BE2C (cell line): ENCODE measurements around the gene DHFR2. TPM values are rescaled to one million over a fixed set of nuclear protein-coding genes. Genes with fewer than 3 reads are reported as not detected.
"Not testable (repeated sequence)": the region's sequence is repeated elsewhere in the genome, so short reads cannot be mapped to it uniquely, and the experiment has no call there.

Experiments used
- DNase-seq: peaks from one replicate; pipeline ENCODE4 v3.0.0-alpha.2; 2020
- H3K27me3 ChIP-seq: fragments of 250-450 bp; sonication (Bioruptor Pico); 2 replicates; pipeline ENCODE4 v1.5.1; 2020; ENCODE audit warnings: mild to moderate bottlenecking
- H3K36me3 ChIP-seq: fragments of 250-450 bp; sonication (Bioruptor Pico); 2 replicates; pipeline ENCODE4 v1.5.1; 2020; ENCODE audit warnings: mild to moderate bottlenecking
- H3K4me1 ChIP-seq: fragments of 250-450 bp; sonication (Bioruptor Pico); 2 replicates; pipeline ENCODE4 v1.5.1; 2020
- H3K4me3 ChIP-seq: 2 replicates; pipeline ENCODE4 v1.5.1; 2011; ENCODE audit warnings: low read depth, low read length
- H3K9me3 ChIP-seq: fragments of 250-450 bp; sonication (Bioruptor Pico); 2 replicates; pipeline ENCODE4 v1.5.1; 2020
- CTCF ChIP-seq: IDR thresholded peaks from 2 replicates; pipeline ENCODE4 v1.5.1; 2012; ENCODE audit warnings: mild to moderate bottlenecking, low read depth, low read length
- polyA plus RNA-seq: library from polyadenylated mRNA; unstranded; fragments of >200 nt; gene quantifications from one replicate; pipeline ENCODE4 v1.2.1, GENCODE V29; 2012; ENCODE audit warnings: low read depth, missing spikeins; ENCODE audit not compliant: insufficient read length, insufficient read depth

Gene DHFR2
- polyA plus RNA-seq, result 7.8 TPM

GRCh38 chr3:94062513-94063404, at the start of gene DHFR2, which contains the start of gene NSUN3:
Gene DHFR2 (minus strand): TSS chr3:94062916. CDS start chr3:94061511, 1,405 bp downstream.
Gene NSUN3 (plus strand): TSS chr3:94063061. CDS start chr3:94063127, 66 bp downstream.
- no peak for TF ChIP-seq CTCF
- H3K9me3 ChIP-seq, result no peaks in the 10 kb centered on the region
- no peaks in the 10 kb centered on the region for H3K27me3 ChIP-seq
- peaks cover 6% of the 10 kb centered on the region; the same call in 1 of the 2 replicates for H3K36me3 ChIP-seq
- peaks cover 3% of the 10 kb centered on the region; the same call in 1 of the 2 replicates for H3K4me1 ChIP-seq
- peak; percentile 96 for DNase-seq
- peak within 1 kb of the TSS; percentile 81 for H3K4me3 ChIP-seq

GRCh38 chr3:94110854-94111253, 48.1 kb upstream of the DHFR2 start:
- Histone ChIP-seq H3K36me3 (peaks cover 3% of the 10 kb centered on the region; the same call in 1 of the 2 replicates), H3K4me3 (no peak overlapping the region), H3K9me3 (no peaks in the 10 kb centered on the region), H3K27me3 (no peaks in the 10 kb centered on the region), H3K4me1 (peaks cover 20% of the 10 kb centered on the region)
- DNase-seq, result no peak
- TF ChIP-seq CTCF, result no peak

DNA sequence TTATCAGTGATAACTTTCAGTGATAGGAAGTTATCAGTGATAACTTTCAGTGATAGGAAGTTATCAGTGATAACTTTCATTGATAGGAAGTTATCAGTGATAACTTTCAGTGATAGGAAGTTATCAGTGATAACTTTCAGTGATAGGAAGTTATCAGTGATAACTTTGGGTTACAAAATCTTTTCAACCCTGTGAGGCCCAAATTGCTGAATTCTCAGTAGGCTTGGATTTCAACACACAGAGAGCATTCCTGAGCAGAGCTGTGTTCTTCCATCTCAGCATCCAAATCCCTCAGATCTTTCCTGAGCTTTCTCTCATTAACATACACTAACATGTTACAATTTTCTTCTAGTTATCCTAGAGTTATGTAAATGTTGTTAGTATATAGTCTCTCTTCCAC, 47.5 kb upstream of the DHFR2 start:
- not testable (repeated sequence) for DNase-seq, H3K4me3 ChIP-seq, H3K9me3 ChIP-seq, H3K27me3 ChIP-seq, H3K36me3 ChIP-seq
- H3K4me1 ChIP-seq, result peaks cover 19% of the 10 kb centered on the region

DNA sequence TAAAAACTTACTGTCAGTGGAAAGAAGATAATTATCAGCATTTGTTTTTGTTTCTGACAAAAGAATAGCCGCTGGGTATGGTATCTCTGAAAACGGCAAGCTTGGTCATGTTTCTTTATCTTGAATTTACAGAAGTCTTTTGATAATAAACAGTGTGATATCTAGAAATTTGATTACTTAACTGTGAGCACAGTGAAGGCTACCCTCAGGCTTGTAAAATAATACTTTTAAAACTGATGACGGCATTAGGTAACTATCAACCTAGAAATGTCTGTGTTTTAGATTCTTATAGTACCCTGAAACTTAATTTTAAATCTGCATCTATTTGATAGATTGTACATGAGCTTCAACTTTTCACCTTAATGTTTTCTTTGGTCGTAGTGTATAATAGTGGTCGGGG, 43.6 kb upstream of the DHFR2 start:
- no peak for TF ChIP-seq CTCF
- no peak overlapping the region for H3K4me3 ChIP-seq
- peaks cover 7% of the 10 kb centered on the region for H3K4me1 ChIP-seq
- H3K27me3 ChIP-seq, result no peaks in the 10 kb centered on the region
- no peak for DNase-seq
- no peaks in the 10 kb centered on the region for H3K9me3 ChIP-seq
- H3K36me3 ChIP-seq, result no peaks in the 10 kb centered on the region

DNA sequence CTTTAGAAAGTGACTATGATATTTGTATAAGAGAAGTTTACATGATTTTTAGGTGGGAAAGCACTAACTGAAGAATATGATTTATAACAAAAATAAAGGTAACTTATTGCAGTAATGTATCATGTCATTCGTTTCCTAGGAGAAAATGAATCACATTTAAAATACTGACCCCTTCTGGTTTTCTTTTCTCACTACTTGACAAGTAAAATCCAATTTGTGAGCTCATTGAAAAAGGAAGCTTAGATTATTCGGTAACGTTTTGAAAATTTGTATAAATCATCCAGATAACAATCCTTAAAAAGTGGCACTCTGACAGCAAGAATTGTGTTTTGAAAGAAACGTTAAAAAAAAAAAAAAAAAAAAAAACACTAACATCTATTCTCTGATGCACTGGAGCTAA, 39.1 kb upstream of the DHFR2 start:
- Histone ChIP-seq H3K4me1 (peaks cover 7% of the 10 kb centered on the region), H3K36me3 (peaks cover 5% of the 10 kb centered on the region), H3K27me3 (no peaks in the 10 kb centered on the region), H3K4me3 (no peak overlapping the region), H3K9me3 (no peaks in the 10 kb centered on the region)
- peak; percentile 23; the same call in 1 of the 2 replicates for TF ChIP-seq CTCF
- no peak for DNase-seq

DNA sequence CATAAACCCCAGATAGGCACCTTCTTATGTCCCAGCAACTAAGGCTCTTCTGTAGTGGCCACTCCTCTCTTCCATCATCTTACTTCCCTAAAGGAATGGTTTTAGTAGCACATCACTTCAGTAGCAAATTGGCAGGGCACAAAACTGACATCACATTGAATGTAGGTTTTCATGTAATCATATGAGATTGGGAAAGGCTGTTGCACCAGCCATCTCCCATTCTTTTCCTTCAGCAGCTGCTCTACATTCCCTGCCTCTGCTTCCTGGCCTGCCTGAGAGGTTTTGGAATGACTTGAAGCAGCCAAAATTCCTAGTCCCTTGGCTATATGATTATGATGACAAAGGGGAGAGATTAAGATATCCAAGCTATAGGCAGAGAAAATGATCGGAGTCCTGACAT, 36.6 kb upstream of the DHFR2 start:
- TF ChIP-seq CTCF, result no peak
- DNase-seq, result no peak
- Histone ChIP-seq H3K4me3 (no peak overlapping the region), H3K36me3 (peaks cover 16% of the 10 kb centered on the region), H3K4me1 (no peaks in the 10 kb centered on the region), H3K27me3 (no peaks in the 10 kb centered on the region), H3K9me3 (no peaks in the 10 kb centered on the region)
